ENCODE results near the gene DTNA. TPM values are rescaled to one million over a fixed set of nuclear protein-coding genes. Genes with fewer than 3 reads are reported as not detected.

DTNA gene
- total RNA-seq, 1 donor from 2014 or later, result 153 TPM

- ATAC-seq (no peak), DNase-seq (ENCODE audit: missing footprints) (no peak)
- intact Hi-C loops (cut with DNase I), result no loop called here
Measured at GRCh38 chr18:34933909-34934661, 224.0 kb downstream of the DTNA start.

- no peak for ATAC-seq
- no peak for DNase-seq (ENCODE audit: missing footprints)
- intact Hi-C loops (cut with DNase I), result no loop called here
Measured at GRCh38 chr18:34936772-34937171, 226.7 kb downstream of the DTNA start.

GRCh38 chr18:34938090-34938489, 228.0 kb downstream of the DTNA start:
- ATAC-seq, result no peak
- DNase-seq (ENCODE audit: missing footprints), result no peak
- intact Hi-C loops (cut with DNase I), result no loop called here

All from Right ventricle myocardium inferior (tissue), 1 donor.